ENCODE results near the gene POC5. TPM values are rescaled to one million over a fixed set of nuclear protein-coding genes. Genes with fewer than 3 reads are reported as not detected.

The POC5 gene
- total and polyA plus RNA-seq, 2 of the 8 experiments (the other 6 are each of a cell fraction or from before 2014, with no cell fraction given), result 11.2 to 12.1 TPM

DNA sequence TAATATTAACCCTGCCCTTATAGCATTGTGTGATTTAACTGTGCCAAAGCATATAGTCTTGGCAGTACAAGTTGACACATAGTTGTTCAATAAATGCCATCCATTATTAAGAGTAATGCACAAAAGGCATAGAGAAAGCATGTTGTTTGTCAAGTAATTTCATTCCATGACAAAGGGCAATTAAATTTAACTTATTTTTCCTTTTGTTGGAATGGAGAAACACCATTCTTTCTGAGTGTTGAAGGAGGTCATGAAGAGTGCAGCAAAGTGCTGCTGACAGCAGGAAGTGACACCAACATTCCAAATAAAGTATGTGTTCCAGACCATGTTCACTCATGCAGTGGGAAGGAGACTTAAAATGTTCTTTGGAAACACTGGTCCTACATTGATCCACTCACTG, 76.8 kb downstream of the POC5 start:
- Histone ChIP-seq H4K5ac (ENCODE audit: insufficient read length, low read depth, low read length) (no peak overlapping the region), H3K36me3 (ENCODE audit: control insufficient read depth in 2 of 4, insufficient read depth in 4 of 4, low read length in 3 of 4) (no peaks in the 10 kb centered on the region), H3K79me2 (ENCODE audit: control insufficient read depth in 1 of 2, insufficient read depth in 2 of 2, low read length in 2 of 2) (no peaks in the 10 kb centered on the region), H3K23ac (ENCODE audit: insufficient read length) (no peak overlapping the region), H2BK5ac (ENCODE audit: low read depth, low read length) (no peak overlapping the region), H3K4ac (replicated peaks; ENCODE audit: insufficient read length, low read depth, low read length) (no peak overlapping the region), H3K4me2 (ENCODE audit: insufficient read depth in 1 of 2, low read depth in 2 of 2, low read length in 2 of 2) (no peak overlapping the region), H2BK15ac (ENCODE audit: low read length) (no peak overlapping the region), H3K79me1 (ENCODE audit: low read depth, low read length) (no peaks in the 10 kb centered on the region), H4K20me1 (replicated peaks in 1 of 2; ENCODE audit: control insufficient read depth in 1 of 2, insufficient read depth in 2 of 2, low read length in 2 of 2) (no peaks in the 10 kb centered on the region), H3K27me3 (replicated peaks in 1 of 4; ENCODE audit: control insufficient read depth in 3 of 4, extremely low read depth in 1 of 4, insufficient read depth in 3 of 4, low read length in 3 of 4) (peaks cover 0 to 2% (median 0%) of the 10 kb centered on the region in 4 experiments; a peak in 2 of 7 replicates), H3K14ac (ENCODE audit: insufficient read length) (no peak overlapping the region), H3K4me1 (replicated peaks in 1 of 4; ENCODE audit: control insufficient read depth in 3 of 4, insufficient read depth in 4 of 4, low read length in 3 of 4) (no peaks in the 10 kb centered on the region), H4K8ac (ENCODE audit: extremely low read depth, insufficient read depth, low read length) (no peak overlapping the region), H3K27ac (ENCODE audit: low read depth, low read length) (no peak overlapping the region), H3K23me2 (ENCODE audit: low read depth, low read length) (no peaks in the 10 kb centered on the region; the same call in 1 of the 2 replicates), H2AK5ac (ENCODE audit: low read depth, low read length) (no peak overlapping the region), H3K9me3 (ENCODE audit: insufficient read depth in 2 of 2, low read depth in 1 of 2, low read length in 1 of 2) (no peaks in the 10 kb centered on the region), H3K56ac (replicated peaks; ENCODE audit: insufficient read length, low read depth, low read length) (no peak overlapping the region), H2AFZ (ENCODE audit: low read length) (no peak overlapping the region), H4K91ac (replicated peaks; ENCODE audit: insufficient read length, low read length) (no peak overlapping the region), H2BK12ac (ENCODE audit: low read depth, low read length) (no peak overlapping the region), H3K18ac (ENCODE audit: extremely low read depth, low read length) (no peak overlapping the region), H2BK120ac (replicated peaks; ENCODE audit: low read depth, low read length) (no peak overlapping the region), H3K4me3 (ENCODE audit: extremely low read depth in 1 of 4, insufficient read depth in 2 of 4, low read depth in 3 of 4, low read length in 4 of 4) (no peak overlapping the region), H2BK20ac (ENCODE audit: low read length) (no peak overlapping the region), H3K9ac (replicated peaks in 1 of 4; ENCODE audit: extremely low read depth in 1 of 4, low read depth in 3 of 4, low read length in 3 of 4) (no peak overlapping the region)
- DNase-seq (ENCODE audit: low read depth in 1 of 2, low spot score in 2 of 2) (no peak), FAIRE-seq (no peak)
- ChIA-PET POLR2A (ENCODE audit: partially characterized antibody) (no interaction called here), CTCF (ENCODE audit: partially characterized antibody) (interaction anchor here (0.6 kb wide), 2 partner anchors 61 to 145 kb away, joined by 3 to 5 read pairs; no protein-coding TSS in a partner anchor)
- TF ChIP-seq POLR2AphosphoS5 (IDR thresholded peaks at IDR 0.05; ENCODE audit: low read depth, low read length) (no peak), GABPA (IDR thresholded peaks at IDR 0.05; ENCODE audit: borderline replicate concordance, insufficient read depth, low read length) (no peak), HDAC6 (IDR thresholded peaks at IDR 0.05; ENCODE audit: low read depth, low read length) (no peak), CEBPB (IDR thresholded peaks at IDR 0.05; ENCODE audit: low read depth, low read length) (no peak), HDAC2 (IDR thresholded peaks at IDR 0.05; ENCODE audit: borderline replicate concordance in 1 of 2, low read depth in 2 of 2, low read length in 2 of 2) (no peak), NRF1 (IDR thresholded peaks at IDR 0.05; ENCODE audit: low read depth, low read length) (no peak)

All from H1 (cell line).